HG02759 (cell line): ENCODE results near the gene IMMT.
"Not testable (repeated sequence)": the region's sequence is repeated elsewhere in the genome, so short reads cannot be mapped to it uniquely, and the experiment has no call there.

Experiments used
- ATAC-seq: cut with Tn5 transposase; IDR thresholded peaks from one replicate; pipeline ENCODE4 v1.9.1; 2021; ENCODE audit warnings: mild to moderate bottlenecking, moderate library complexity; ENCODE audit not compliant: unreplicated experiment

The IMMT gene

GRCh38 chr2:86195055-86195807 is at the start of gene IMMT:
IMMT (minus strand) TSS chr2:86195462; CDS start chr2:86195382, 80 bp downstream.
- peak; percentile 83 for ATAC-seq

- not testable (repeated sequence) for ATAC-seq
Measured at GRCh38 chr2:86244781-86245180, 49.5 kb upstream of the IMMT start.

GRCh38 chr2:86243950-86244733 is 48.9 kb upstream of the IMMT start:
- peak; percentile 57 for ATAC-seq

GRCh38 chr2:86243272-86243671 is 48.0 kb upstream of the IMMT start:
- no peak for ATAC-seq

- no peak for ATAC-seq
Measured at GRCh38 chr2:86241611-86242010, 46.3 kb upstream of the IMMT start.

GRCh38 chr2:86240251-86240650 is 45.0 kb upstream of the IMMT start:
- ATAC-seq = no peak

GRCh38 chr2:86239745-86240144 is 44.5 kb upstream of the IMMT start:
- no peak for ATAC-seq

GRCh38 chr2:86239326-86239725 is 44.1 kb upstream of the IMMT start:
- no peak for ATAC-seq

GRCh38 chr2:86238354-86238753 is 43.1 kb upstream of the IMMT start:
- peak; percentile 97 for ATAC-seq

- ATAC-seq = no peak
Measured at GRCh38 chr2:86237172-86237571, 41.9 kb upstream of the IMMT start.

- no peak for ATAC-seq
Measured at GRCh38 chr2:86235196-86235980, 40.1 kb upstream of the IMMT start.

GRCh38 chr2:86234563-86235131 is 39.4 kb upstream of the IMMT start:
- ATAC-seq = no peak

GRCh38 chr2:86233436-86233835 is 38.2 kb upstream of the IMMT start:
- ATAC-seq = no peak

- ATAC-seq = no peak
Measured at GRCh38 chr2:86232910-86233309, 37.6 kb upstream of the IMMT start.

- ATAC-seq = no peak
Measured at GRCh38 chr2:86232373-86232784, 37.1 kb upstream of the IMMT start.

- ATAC-seq = no peak
Measured at GRCh38 chr2:86231680-86232372, 36.6 kb upstream of the IMMT start.

GRCh38 chr2:86230961-86231360 is 35.7 kb upstream of the IMMT start:
- no peak for ATAC-seq

- ATAC-seq = peak; percentile 48
Measured at GRCh38 chr2:86229221-86229620, 34.0 kb upstream of the IMMT start.

- ATAC-seq = not testable (repeated sequence)
Measured at GRCh38 chr2:86228574-86228973, 33.3 kb upstream of the IMMT start.

- ATAC-seq = no peak
Measured at GRCh38 chr2:86227685-86228084, 32.4 kb upstream of the IMMT start.
